ENCODE data around the gene TRPM4. TPM values are rescaled to one million over a fixed set of nuclear protein-coding genes. Genes with fewer than 3 reads are reported as not detected.

Gene TRPM4
- total and polyA plus RNA-seq, 10 of the 15 experiments (the other 5 are each of a cell fraction or from before 2014, with no cell fraction given): 0.10 to 0.64 (median 0.15) TPM; not detected in 7

GRCh38 chr19:49116544-49116943 is 41.0 kb upstream of the TRPM4 start:
- TF ChIP-seq SPI1 (IDR thresholded peaks at IDR 0.05; ENCODE audit: borderline replicate concordance, insufficient read depth, low read depth, low read length): peak; percentile 68; the same call in 1 of the 2 replicates
- TF ChIP-seq REST (IDR thresholded peaks at IDR 0.05; ENCODE audit: low read depth, low read length): no peak
- no peak for TF ChIP-seq TBL1XR1 (IDR thresholded peaks at IDR 0.05; ENCODE audit: low read depth, low read length)
- TF ChIP-seq SMAD1 (IDR thresholded peaks at IDR 0.05; ENCODE audit: low read depth, partially characterized antibody): no peak
- ATAC-seq (no peak), FAIRE-seq (no peak), DNase-seq (ENCODE audit: low read depth, low spot score) (no peak)
- ChIA-PET CTCF (interaction anchor here (0.7 to 2.8 kb wide), 4 partner anchors 10 to 81 kb away, joined by 3 to 12 read pairs (median 7); no protein-coding TSS in a partner anchor), POLR2A (interaction anchor here (0.6 kb wide), 2 partner anchors 10 to 83 kb away, joined by 5 to 6 read pairs; no protein-coding TSS in a partner anchor), RAD21 (ENCODE audit: unreplicated experiment) (interaction anchor here (0.7 to 1.0 kb wide), 2 partner anchors 19 to 403 kb away, joined by 3 to 4 read pairs; no protein-coding TSS in a partner anchor), SMC1A (ENCODE audit: uncharacterized antibody, unreplicated experiment) (no interaction called here)
- H3K79me2 ChIP-seq (ENCODE audit: control insufficient read depth, insufficient read depth, low read length): no peaks in the 10 kb centered on the region
- no peaks in the 10 kb centered on the region for H3K9me3 ChIP-seq (replicated peaks; ENCODE audit: control insufficient read depth, insufficient read depth, low read length)
- H3K4me2 ChIP-seq (ENCODE audit: control insufficient read depth, insufficient read depth): no peak overlapping the region
- no peaks in the 10 kb centered on the region for H3K36me3 ChIP-seq (ENCODE audit: control insufficient read depth in 2 of 2, insufficient read depth in 2 of 2, low read length in 1 of 2)
- WGBS (ENCODE audit: insufficient coverage, insufficient replicate concordance, low lambda C conversion rate, missing lambda C conversion rate): 46% methylated on average over 1 of the region's 1 CpG
- H2AFZ ChIP-seq (ENCODE audit: control insufficient read depth, low read depth, low read length): no peak overlapping the region
- no peaks in the 10 kb centered on the region for H4K20me1 ChIP-seq (ENCODE audit: control insufficient read depth, insufficient read depth)
- no TSS peak for BruUV-seq (replicated peaks)
- H3K27ac ChIP-seq (ENCODE audit: control insufficient read depth, insufficient read depth): no peak overlapping the region
- no peak overlapping the region for H3K4me3 ChIP-seq
- in situ Hi-C loops (cut with MboI): no loop called here
- peaks cover 12% of the 10 kb centered on the region for H3K4me1 ChIP-seq (ENCODE audit: control insufficient read depth, insufficient read depth, low read length)
- H3K9ac ChIP-seq (ENCODE audit: control insufficient read depth, insufficient read depth, low read length): no peak overlapping the region
- intact Hi-C loops (cut with micrococcal nuclease; ENCODE audit: unreplicated experiment): no loop called here
- H3K27me3 ChIP-seq (replicated peaks in 1 of 2; ENCODE audit: control insufficient read depth in 2 of 2, insufficient read depth in 2 of 2, low read length in 1 of 2): peaks cover 7 to 8% of the 10 kb centered on the region in 2 experiments
